Activated CD4-positive, alpha-beta memory T cell treated with anti-CD3 and anti-CD28 coated beads, Interleukin-2, amount 10 ng/mL, durations not matched to agents 7 days and 5 days (primary cell): Measurements from ENCODE around the gene C2orf80. TPM values are rescaled to one million over a fixed set of nuclear protein-coding genes. Genes with fewer than 3 reads are reported as not detected.
"Not testable (repeated sequence)": the region's sequence is repeated elsewhere in the genome, so short reads cannot be mapped to it uniquely, and the experiment has no call there.

Experiments used
- CTCF ChIA-PET: fragments of 350-600 bp; sonication (Branson Sonifier 250); formaldehyde crosslinking; loops from one replicate; lab custom pipeline; 2021; ENCODE audit warnings: antibody characterized with exemption, inconsistent platforms; lab: Charles Lee
- POLR2A ChIA-PET: fragments of 350-600 bp; sonication (Branson Sonifier 250); formaldehyde crosslinking; loops from one replicate; lab custom pipeline; 2021; ENCODE audit warnings: antibody characterized with exemption; lab: Charles Lee
- DNase-seq: peaks from one replicate; pipeline ENCODE4 v3.0.0-alpha.2; 2020
- H3K27ac Mint-ChIP-seq: one replicate; pipeline ENCODE4 v1.8.0; 2021; ENCODE audit warnings: mild to moderate bottlenecking, mixed read lengths
- H3K27me3 Mint-ChIP-seq: one replicate; pipeline ENCODE4 v1.8.0; 2021; ENCODE audit warnings: mixed read lengths
- H3K36me3 Mint-ChIP-seq: one replicate; pipeline ENCODE4 v1.8.0; 2021; ENCODE audit warnings: low read depth, mixed read lengths
- H3K4me1 Mint-ChIP-seq: one replicate; pipeline ENCODE4 v1.8.0; 2021; ENCODE audit warnings: mixed read lengths
- H3K4me3 Mint-ChIP-seq: one replicate; pipeline ENCODE4 v1.8.0; 2021; ENCODE audit warnings: mild to moderate bottlenecking, mixed read lengths
- H3K9me3 Mint-ChIP-seq: one replicate; pipeline ENCODE4 v1.8.0; 2021; ENCODE audit warnings: mixed read lengths
- total RNA-seq, 2 experiments: library from RNA; stranded (reverse); gene quantifications; one replicate each; pipeline ENCODE4 v1.2.3, GENCODE V29; 2021

The C2orf80 gene
- total RNA-seq, 2 experiments from 2014 or later, result not detected

DNA sequence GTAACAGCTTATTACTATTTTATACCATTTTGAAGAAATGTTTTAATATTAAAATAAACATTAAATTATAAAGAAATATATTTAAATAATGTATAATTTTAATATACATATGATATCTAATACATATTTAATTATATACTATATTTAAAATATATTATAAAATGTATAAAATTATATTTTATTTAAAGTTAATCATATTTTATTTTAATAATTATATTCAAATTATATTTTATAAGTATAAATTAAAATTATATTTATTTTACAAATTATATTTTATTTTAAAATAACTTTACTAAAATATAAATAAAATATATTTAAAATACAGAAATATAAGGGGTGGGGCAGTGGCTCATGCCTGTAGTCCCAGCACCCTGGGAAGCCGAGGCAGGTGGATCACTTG, 67.6 kb downstream of the C2orf80 start:
- Mint-ChIP-seq H3K27me3 (peaks cover 19% of the 10 kb centered on the region), H3K4me3 (no peak overlapping the region), H3K27ac (no peak overlapping the region), H3K36me3 (no peaks in the 10 kb centered on the region), H3K9me3 (no peaks in the 10 kb centered on the region), H3K4me1 (peaks cover 1% of the 10 kb centered on the region)
- no peak for DNase-seq
- POLR2A ChIA-PET, result no interaction called here
- CTCF ChIA-PET, result no interaction called here

DNA sequence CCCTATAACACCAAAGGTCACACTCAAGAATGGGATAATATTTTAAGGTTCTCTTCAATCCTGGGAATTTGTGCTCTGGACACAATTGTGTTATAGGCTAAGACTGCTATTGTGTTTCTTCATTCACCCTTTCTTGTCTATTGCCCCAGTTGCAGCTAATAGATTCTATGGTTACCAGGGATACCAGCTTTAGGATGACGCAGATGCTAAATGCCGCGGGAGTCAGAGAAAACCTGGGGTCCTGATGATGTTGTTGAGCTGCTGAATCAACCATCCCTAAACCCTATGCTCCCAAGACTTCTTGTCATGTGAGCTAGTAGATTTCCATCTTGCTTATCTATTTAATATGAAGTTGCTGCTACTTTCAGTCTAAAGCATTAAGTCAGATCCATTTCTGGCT, 70.9 kb downstream of the C2orf80 start:
- POLR2A ChIA-PET, result no interaction called here
- Mint-ChIP-seq H3K36me3 (no peaks in the 10 kb centered on the region), H3K4me1 (peaks cover 1% of the 10 kb centered on the region), H3K27ac (no peak overlapping the region), H3K27me3 (peaks cover 4% of the 10 kb centered on the region), H3K4me3 (no peak overlapping the region), H3K9me3 (no peaks in the 10 kb centered on the region)
- CTCF ChIA-PET, result no interaction called here
- no peak for DNase-seq

DNA sequence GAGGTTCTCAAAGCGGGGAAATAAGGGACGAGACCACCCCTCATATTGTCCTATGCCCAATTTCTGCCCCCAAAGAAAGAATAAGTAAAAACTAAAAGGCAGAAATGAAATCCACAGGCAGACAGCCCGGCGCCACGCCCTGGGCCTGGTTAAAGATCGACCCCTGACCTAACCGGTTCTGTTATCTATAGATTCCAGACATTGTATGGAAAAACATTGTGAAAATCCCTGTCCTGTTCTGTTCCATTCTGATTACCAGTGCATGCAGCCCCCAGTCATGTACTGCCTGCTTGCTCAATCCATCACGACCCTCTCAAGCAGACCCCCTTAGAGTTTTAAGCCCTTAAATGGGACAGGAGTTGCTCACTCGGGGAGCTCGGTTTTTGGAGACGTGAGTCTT, 72.4 kb downstream of the C2orf80 start:
- CTCF ChIA-PET, H3K9me3 Mint-ChIP-seq, POLR2A ChIA-PET, DNase-seq, H3K27ac Mint-ChIP-seq, H3K36me3 Mint-ChIP-seq, H3K4me3 Mint-ChIP-seq, H3K27me3 Mint-ChIP-seq, H3K4me1 Mint-ChIP-seq: not testable (repeated sequence)

Other genes with a start within 250 kb of the C2orf80 start
- 1 to 10 TPM; 4.9 to 5.4 TPM for gene PLEKHM3, start 164.5 kb downstream of the C2orf80 start, total RNA-seq
- gene CRYGD, start 65.5 kb downstream of the C2orf80 start, total RNA-seq, result not detected
- gene CRYGC, start 60.2 kb downstream of the C2orf80 start, total RNA-seq, result not detected
- gene CRYGB, start 43.9 kb downstream of the C2orf80 start, total RNA-seq, result not detected
- not detected for gene CRYGA, start 26.4 kb downstream of the C2orf80 start, total RNA-seq
- gene IDH1, start 65.0 kb upstream of the C2orf80 start, total RNA-seq, result 10 to 100 TPM; 41.3 to 44.2 TPM
- gene PIKFYVE, start 76.2 kb upstream of the C2orf80 start, total RNA-seq, result 10 to 100 TPM; 36.6 to 37.2 TPM
- under 1 TPM in 1 of 2 experiments, not detected in 1; 0.10 TPM for gene PTH2R, start 216.8 kb upstream of the C2orf80 start, total RNA-seq